Breast epithelium (tissue), 4 donors: ENCODE data around the gene COBLL1. TPM values are rescaled to one million over a fixed set of nuclear protein-coding genes. Genes with fewer than 3 reads are reported as not detected.

Experiments
- DNase-seq, 2 donors: peaks; one replicate each; pipeline ENCODE4 v3.0.0-alpha.2; 2019; ENCODE audit warnings: low spot score in 2 of 2
- H3K27ac ChIP-seq, 2 donors: fragments of 200-600 bp; sonication (generic) in 1 of 2; one replicate each; pipeline ENCODE4 v1.5.1; 2016 to 2019; ENCODE audit warnings: mild to moderate bottlenecking in 1 of 2
- H3K27me3 ChIP-seq, 2 donors: fragments of 200-600 bp; sonication (generic) in 1 of 2; one replicate each; pipeline versions ENCODE4 v1.5.1 to v1.6.0; 2017 to 2019; ENCODE audit warnings: control low read depth in 1 of 2, mild to moderate bottlenecking in 1 of 2
- H3K36me3 ChIP-seq: fragments of 200-600 bp; one replicate; pipeline ENCODE4 v1.5.1; 2019
- H3K4me1 ChIP-seq, 2 donors: fragments of 200-600 bp; sonication (generic); one replicate each; pipeline ENCODE4 v1.5.1; 2016 to 2019; ENCODE audit warnings: control low read depth in 1 of 2
- H3K4me3 ChIP-seq, 3 donors: fragments of 200-600 bp; sonication (generic); 1 replicate in 2 of 3; 2 replicates in 1 of 3; pipeline ENCODE4 v1.5.1; 2016 to 2019; ENCODE audit warnings: mild to moderate bottlenecking in 3 of 3, moderate library complexity in 2 of 3
- H3K9me3 ChIP-seq, 2 donors: fragments of 200-600 bp; sonication (generic) in 1 of 2; one replicate each; pipeline ENCODE4 v1.5.1; 2016 to 2019; ENCODE audit warnings: control low read depth in 1 of 2
- POLR2A ChIP-seq: fragments of 450-650 bp; IDR thresholded peaks from one replicate; pipeline ENCODE4 v1.6.1; 2016; ENCODE audit warnings: antibody characterized with exemption, mild to moderate bottlenecking, moderate library complexity
- POLR2AphosphoS5 ChIP-seq, 3 donors: sonication (generic); formaldehyde crosslinking; IDR thresholded peaks; one replicate each; pipeline ENCODE4 v1.6.1; 2017; ENCODE audit warnings: antibody characterized with exemption in 3 of 3
- intact Hi-C: fragments of 100-400 bp; cut with DNase I; formaldehyde crosslinking; loops from one replicate; pipeline ENCODE4 v1.15.1; 2023; ENCODE audit warnings: low total_unique reads
- total RNA-seq, 3 donors: library from RNA; depleted of rRNA; stranded (reverse); fragments of >200 nt; gene quantifications; one replicate each; pipeline ENCODE4 v1.1.0, GENCODE V29; 2016
- TF ChIP-seq, protein P1 (sequence below), 3 donors: fragments of 450-650 bp; IDR thresholded peaks; one replicate each; pipeline ENCODE4 v1.5.1; 2016 to 2017; ENCODE audit warnings: antibody characterized with exemption in 3 of 3, mild to moderate bottlenecking in 3 of 3, moderate library complexity in 3 of 3

Gene COBLL1
- total RNA-seq, 3 donors from 2014 or later, result 43.6 to 92.8 (median 75.8) TPM

DNA sequence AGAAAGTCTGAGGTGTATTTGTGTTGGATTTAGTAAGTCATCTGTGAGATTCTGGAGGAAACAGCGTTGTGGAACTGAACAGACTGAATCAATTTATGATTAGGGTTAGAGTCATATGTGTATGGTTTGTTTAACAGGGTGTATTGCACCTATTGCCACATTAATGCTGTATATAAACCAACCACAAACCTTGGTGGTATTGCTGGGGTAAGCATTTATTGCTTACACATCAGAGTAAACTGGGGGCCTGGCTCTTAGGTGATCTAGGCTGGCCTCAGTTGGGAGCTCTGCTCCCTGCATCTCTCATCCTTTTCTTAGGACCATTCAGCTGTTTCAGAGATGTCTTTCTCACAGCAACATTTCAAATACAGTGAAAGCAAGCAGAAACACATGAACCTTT is 160.6 kb downstream of the COBLL1 start:
- Histone ChIP-seq H3K9me3 (no peaks in the 10 kb centered on the region), H3K27me3 (no peaks in the 10 kb centered on the region), H3K27ac (no peak overlapping the region), H3K4me1 (no peaks in the 10 kb centered on the region), H3K4me3 (no peak overlapping the region), H3K36me3 (no peaks in the 10 kb centered on the region)
- intact Hi-C loops, result no loop called here
- no peak for DNase-seq
- no peak for TF ChIP-seq POLR2A
- no peak for TF ChIP-seq POLR2AphosphoS5 (IDR thresholded peaks at IDR 0.05)
- TF ChIP-seq, protein P1, sequence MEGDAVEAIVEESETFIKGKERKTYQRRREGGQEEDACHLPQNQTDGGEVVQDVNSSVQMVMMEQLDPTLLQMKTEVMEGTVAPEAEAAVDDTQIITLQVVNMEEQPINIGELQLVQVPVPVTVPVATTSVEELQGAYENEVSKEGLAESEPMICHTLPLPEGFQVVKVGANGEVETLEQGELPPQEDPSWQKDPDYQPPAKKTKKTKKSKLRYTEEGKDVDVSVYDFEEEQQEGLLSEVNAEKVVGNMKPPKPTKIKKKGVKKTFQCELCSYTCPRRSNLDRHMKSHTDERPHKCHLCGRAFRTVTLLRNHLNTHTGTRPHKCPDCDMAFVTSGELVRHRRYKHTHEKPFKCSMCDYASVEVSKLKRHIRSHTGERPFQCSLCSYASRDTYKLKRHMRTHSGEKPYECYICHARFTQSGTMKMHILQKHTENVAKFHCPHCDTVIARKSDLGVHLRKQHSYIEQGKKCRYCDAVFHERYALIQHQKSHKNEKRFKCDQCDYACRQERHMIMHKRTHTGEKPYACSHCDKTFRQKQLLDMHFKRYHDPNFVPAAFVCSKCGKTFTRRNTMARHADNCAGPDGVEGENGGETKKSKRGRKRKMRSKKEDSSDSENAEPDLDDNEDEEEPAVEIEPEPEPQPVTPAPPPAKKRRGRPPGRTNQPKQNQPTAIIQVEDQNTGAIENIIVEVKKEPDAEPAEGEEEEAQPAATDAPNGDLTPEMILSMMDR (IDR thresholded peaks at IDR 0.05), result no peak

DNA sequence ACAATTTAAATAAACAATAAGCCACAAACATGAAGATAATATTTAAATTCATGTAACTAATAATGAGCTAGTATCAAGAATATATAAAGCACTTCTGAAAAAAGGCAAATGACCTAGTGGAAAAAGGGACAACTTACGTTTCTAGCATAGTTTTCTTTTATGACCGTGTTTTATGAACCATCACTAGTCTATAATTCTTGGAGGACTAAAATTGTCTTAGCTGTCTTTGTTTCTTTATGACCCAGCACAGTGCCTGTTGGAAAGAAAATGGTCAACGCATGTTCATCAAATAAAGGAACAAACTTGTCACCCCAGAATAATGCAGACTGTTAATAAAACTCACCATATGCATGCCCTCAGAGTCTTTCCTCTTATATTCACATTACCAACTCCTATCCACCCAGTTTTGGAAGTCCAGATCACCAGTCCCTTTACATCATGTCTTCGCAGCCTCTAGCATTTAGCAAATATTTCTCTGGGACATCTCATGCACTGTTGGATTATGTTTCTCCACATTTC is 162.9 kb downstream of the COBLL1 start:
- Histone ChIP-seq H3K27ac (no peak overlapping the region), H3K4me3 (no peak overlapping the region), H3K27me3 (no peaks in the 10 kb centered on the region), H3K36me3 (no peaks in the 10 kb centered on the region), H3K4me1 (no peaks in the 10 kb centered on the region), H3K9me3 (no peaks in the 10 kb centered on the region)
- TF ChIP-seq POLR2AphosphoS5 (IDR thresholded peaks at IDR 0.05), result no peak
- no peak for TF ChIP-seq POLR2A
- TF ChIP-seq, protein P1 (IDR thresholded peaks at IDR 0.05), result no peak
- DNase-seq, result no peak
- intact Hi-C loops, result no loop called here

DNA sequence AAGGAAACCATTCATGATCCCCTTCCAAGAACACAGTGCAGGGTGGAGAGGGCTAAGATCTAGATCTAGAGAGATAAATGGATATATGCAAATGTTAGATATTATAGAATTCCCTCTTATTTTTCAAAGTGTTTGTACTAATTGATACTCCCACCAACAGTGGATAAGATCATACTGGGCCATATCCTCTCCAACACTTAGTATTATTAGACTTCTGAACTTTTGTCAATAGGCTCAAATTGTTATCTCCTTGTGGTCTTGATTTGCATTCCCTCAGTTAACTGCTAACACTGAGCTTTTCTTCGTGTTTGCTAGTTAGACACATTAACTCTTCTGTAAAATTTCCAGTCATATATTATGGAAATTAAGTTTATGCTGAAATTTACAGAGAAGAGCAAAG is 163.9 kb downstream of the COBLL1 start:
- Histone ChIP-seq H3K36me3 (no peaks in the 10 kb centered on the region), H3K4me1 (no peaks in the 10 kb centered on the region), H3K27me3 (no peaks in the 10 kb centered on the region), H3K27ac (no peak overlapping the region), H3K9me3 (no peaks in the 10 kb centered on the region), H3K4me3 (no peak overlapping the region)
- no peak for TF ChIP-seq POLR2AphosphoS5 (IDR thresholded peaks at IDR 0.05)
- TF ChIP-seq POLR2A, result no peak
- TF ChIP-seq, protein P1 (IDR thresholded peaks at IDR 0.05), result no peak
- DNase-seq, result no peak
- intact Hi-C loops, result no loop called here

DNA sequence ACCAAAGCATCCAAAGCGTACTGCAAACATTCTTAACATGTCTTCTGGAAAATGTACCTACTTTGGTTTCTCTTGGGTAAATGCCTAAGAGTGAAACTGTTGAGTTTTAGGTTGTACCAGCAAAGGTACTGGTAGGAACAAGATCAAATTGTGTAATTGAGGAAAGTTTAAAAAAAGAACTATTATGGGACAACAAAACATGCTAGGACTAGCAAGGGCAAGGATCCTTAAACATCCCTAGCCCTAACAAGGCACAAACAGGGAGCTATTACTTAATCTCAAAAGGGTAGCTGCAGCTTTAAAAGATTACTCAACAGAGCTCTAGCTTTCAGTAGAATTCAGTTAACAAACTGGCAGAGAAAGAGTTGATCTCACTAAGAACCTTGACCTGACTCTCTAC is 164.4 kb downstream of the COBLL1 start:
- intact Hi-C loops, result no loop called here
- Histone ChIP-seq H3K4me3 (no peak overlapping the region), H3K27ac (no peak overlapping the region), H3K36me3 (no peaks in the 10 kb centered on the region), H3K9me3 (no peaks in the 10 kb centered on the region), H3K27me3 (no peaks in the 10 kb centered on the region), H3K4me1 (no peaks in the 10 kb centered on the region)
- DNase-seq, result no peak
- TF ChIP-seq, protein P1 (IDR thresholded peaks at IDR 0.05), result no peak
- no peak for TF ChIP-seq POLR2AphosphoS5 (IDR thresholded peaks at IDR 0.05)
- no peak for TF ChIP-seq POLR2A

DNA sequence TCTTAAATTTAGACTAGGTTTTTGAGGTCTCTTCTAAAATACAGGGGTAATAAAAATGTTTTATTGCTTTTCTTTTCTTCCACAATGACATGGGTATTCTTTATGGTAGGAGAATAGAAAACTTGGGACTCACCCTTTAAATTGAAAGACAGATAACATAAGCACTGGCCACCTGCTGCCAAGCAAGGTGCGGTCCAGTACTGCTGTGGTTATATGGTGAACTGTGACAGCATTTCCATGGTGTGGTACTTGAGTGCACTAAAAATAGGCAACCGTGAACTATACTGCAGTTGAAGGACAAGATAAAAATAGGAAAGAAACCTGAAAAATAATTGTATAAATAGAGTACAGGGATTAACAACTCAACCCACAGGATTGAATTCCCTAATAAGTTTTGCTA is 165.9 kb downstream of the COBLL1 start:
- Histone ChIP-seq H3K9me3 (no peaks in the 10 kb centered on the region), H3K4me3 (no peak overlapping the region), H3K4me1 (no peaks in the 10 kb centered on the region), H3K27ac (no peak overlapping the region), H3K36me3 (no peaks in the 10 kb centered on the region), H3K27me3 (no peaks in the 10 kb centered on the region)
- DNase-seq, result no peak
- intact Hi-C loops, result no loop called here
- no peak for TF ChIP-seq POLR2A
- TF ChIP-seq, protein P1 (IDR thresholded peaks at IDR 0.05), result no peak
- no peak for TF ChIP-seq POLR2AphosphoS5 (IDR thresholded peaks at IDR 0.05)
